Measurements from ENCODE around the gene LCN2. TPM values are rescaled to one million over a fixed set of nuclear protein-coding genes. Genes with fewer than 3 reads are reported as not detected.

LCN2 gene
- total RNA-seq (not detected), polyA plus RNA-seq (not detected), total RNA-seq (not detected)

- Mint-ChIP-seq H3K27me3 (peaks cover 0 to 4% (median 0%) of the 10 kb centered on the region in 5 donors), H3K4me1 (peaks cover 0 to 7% (median 4%) of the 10 kb centered on the region in 7 donors), H3K27ac (peak within 1 kb of the TSS in 3 of 9 donors; percentile 38 to 62 (median 40)), H3K4me3 (no peak within 1 kb of the TSS), H3K9me3 (peaks cover 0 to 2% (median 0%) of the 10 kb centered on the region in 11 donors), H3K36me3 (no peaks in the 10 kb centered on the region)
- CTCF ChIA-PET: no interaction called here
- POLR2A ChIA-PET: no interaction called here
- DNase-seq (no peak), ATAC-seq (no peak)
- Histone ChIP-seq H3K4me1 (ENCODE audit: control insufficient read depth in 2 of 2, insufficient read depth in 2 of 2, low read length in 2 of 2) (no peaks in the 10 kb centered on the region), H3K27ac (ENCODE audit: low read depth, low read length) (no peak within 1 kb of the TSS), H3K9me3 (ENCODE audit: control insufficient read depth in 2 of 3, low read length in 3 of 3) (no peaks in the 10 kb centered on the region), H3K36me3 (ENCODE audit: control insufficient read depth in 2 of 3, insufficient read depth in 3 of 3, low read length in 3 of 3) (no peaks in the 10 kb centered on the region), H3K4me3 (ENCODE audit: low read length) (no peak within 1 kb of the TSS), H3K27me3 (ENCODE audit: control insufficient read depth in 2 of 2, insufficient read depth in 2 of 2, low read length in 2 of 2) (no peaks in the 10 kb centered on the region)
- intact Hi-C loops (cut with micrococcal nuclease): no loop called here
These were observed at the start of gene LCN2 for GRCh38 chr9:128149001-128149701. Gene LCN2 (plus strand): TSS chr9:128149453. CDS start chr9:128149526, 73 bp downstream.

- Mint-ChIP-seq H3K4me1 (peaks cover 36 to 81% (median 59%) of the 10 kb centered on the region in 7 donors), H3K36me3 (peaks cover 6 to 29% (median 8%) of the 10 kb centered on the region in 5 donors), H3K27ac (peak overlapping the region in 5 of 9 donors; percentile 34 to 69 (median 52)), H3K27me3 (no peaks in the 10 kb centered on the region), H3K9me3 (no peaks in the 10 kb centered on the region), H3K4me3 (peak overlapping the region in 7 of 10 donors; percentile 9 to 68 (median 39))
- ATAC-seq (no peak), DNase-seq (no peak)
- Histone ChIP-seq H3K4me3 (ENCODE audit: low read length) (no peak overlapping the region), H3K36me3 (ENCODE audit: control insufficient read depth in 2 of 3, insufficient read depth in 3 of 3, low read length in 3 of 3) (peaks cover 5 to 36% (median 8%) of the 10 kb centered on the region in 3 experiments), H3K9me3 (ENCODE audit: control insufficient read depth in 2 of 3, low read length in 3 of 3) (no peaks in the 10 kb centered on the region), H3K27me3 (ENCODE audit: control insufficient read depth in 2 of 2, insufficient read depth in 2 of 2, low read length in 2 of 2) (no peaks in the 10 kb centered on the region), H3K27ac (ENCODE audit: low read depth, low read length) (no peak overlapping the region), H3K4me1 (ENCODE audit: control insufficient read depth in 2 of 2, insufficient read depth in 2 of 2, low read length in 2 of 2) (peaks cover 13 to 42% of the 10 kb centered on the region in 2 donors)
- ChIA-PET CTCF (interaction anchor here (0.8 to 1.5 kb wide), 4 partner anchors 8 to 145 kb away, joined by 3 to 5 read pairs (median 3); no protein-coding TSS in a partner anchor), POLR2A (interaction anchor here (0.7 to 1.2 kb wide), 2 partner anchors 16 to 32 kb away, joined by 3 to 4 read pairs; partner anchors contain the start of gene SLC25A25)
- intact Hi-C loops (cut with micrococcal nuclease): no loop called here
These were observed 49.2 kb upstream of the LCN2 start for GRCh38 chr9:128099932-128100491.

GRCh38 chr9:128100581-128100980 is 48.7 kb upstream of the LCN2 start:
- no peak overlapping the region for H3K27ac ChIP-seq (ENCODE audit: low read depth, low read length)
- no peaks in the 10 kb centered on the region for H3K9me3 ChIP-seq (ENCODE audit: control insufficient read depth in 2 of 3, low read length in 3 of 3)
- H3K4me3 ChIP-seq (ENCODE audit: low read length): no peak overlapping the region
- ATAC-seq (no peak), DNase-seq (no peak)
- H3K9me3 Mint-ChIP-seq: no peaks in the 10 kb centered on the region
- H3K4me3 Mint-ChIP-seq: peak overlapping the region in 2 of 10 donors; percentile 39 to 68
- peaks cover 36 to 76% (median 59%) of the 10 kb centered on the region in 7 donors for H3K4me1 Mint-ChIP-seq
- CTCF ChIA-PET: interaction anchor here (0.8 to 1.5 kb wide), 3 partner anchors 9 to 65 kb away, joined by 3 read pairs; no protein-coding TSS in a partner anchor
- no peaks in the 10 kb centered on the region for H3K27me3 Mint-ChIP-seq
- no peaks in the 10 kb centered on the region for H3K27me3 ChIP-seq (ENCODE audit: control insufficient read depth in 2 of 2, insufficient read depth in 2 of 2, low read length in 2 of 2)
- peaks cover 13 to 39% of the 10 kb centered on the region in 2 donors for H3K4me1 ChIP-seq (ENCODE audit: control insufficient read depth in 2 of 2, insufficient read depth in 2 of 2, low read length in 2 of 2)
- POLR2A ChIA-PET: interaction anchor here (0.7 to 0.9 kb wide), 2 partner anchors 16 to 121 kb away, joined by 3 to 4 read pairs; no protein-coding TSS in a partner anchor
- intact Hi-C loops (cut with micrococcal nuclease): no loop called here
- peaks cover 5 to 40% (median 8%) of the 10 kb centered on the region in 3 experiments for H3K36me3 ChIP-seq (ENCODE audit: control insufficient read depth in 2 of 3, insufficient read depth in 3 of 3, low read length in 3 of 3)
- peak overlapping the region in 1 of 9 donors; percentile 68 for H3K27ac Mint-ChIP-seq
- H3K36me3 Mint-ChIP-seq: peaks cover 6 to 29% (median 8%) of the 10 kb centered on the region in 5 donors

- Histone ChIP-seq H3K4me1 (ENCODE audit: control insufficient read depth in 2 of 2, insufficient read depth in 2 of 2, low read length in 2 of 2) (peaks cover 13 to 43% of the 10 kb centered on the region in 2 donors), H3K27ac (ENCODE audit: low read depth, low read length) (no peak overlapping the region), H3K9me3 (ENCODE audit: control insufficient read depth in 2 of 3, low read length in 3 of 3) (no peaks in the 10 kb centered on the region), H3K36me3 (ENCODE audit: control insufficient read depth in 2 of 3, insufficient read depth in 3 of 3, low read length in 3 of 3) (peaks cover 5 to 47% (median 13%) of the 10 kb centered on the region in 3 experiments), H3K4me3 (ENCODE audit: low read length) (no peak overlapping the region), H3K27me3 (ENCODE audit: control insufficient read depth in 2 of 2, insufficient read depth in 2 of 2, low read length in 2 of 2) (no peaks in the 10 kb centered on the region)
- H3K4me3 Mint-ChIP-seq: no peak overlapping the region
- DNase-seq (no peak), ATAC-seq (no peak)
- H3K9me3 Mint-ChIP-seq: no peaks in the 10 kb centered on the region
- H3K36me3 Mint-ChIP-seq: peaks cover 6 to 29% (median 8%) of the 10 kb centered on the region in 5 donors
- CTCF ChIA-PET: interaction anchor here (1.5 kb wide), 1 partner anchor 10 kb away, joined by 3 read pairs; no protein-coding TSS in a partner anchor
- H3K27me3 Mint-ChIP-seq: no peaks in the 10 kb centered on the region
- intact Hi-C loops (cut with micrococcal nuclease): no loop called here
- peaks cover 36 to 79% (median 59%) of the 10 kb centered on the region in 7 donors for H3K4me1 Mint-ChIP-seq
- POLR2A ChIA-PET: interaction anchor here (0.9 to 1.4 kb wide), 2 partner anchors 120 to 121 kb away, joined by 3 read pairs; no protein-coding TSS in a partner anchor
- peak overlapping the region in 2 of 9 donors; percentile 28 to 68 for H3K27ac Mint-ChIP-seq
These were observed 48.0 kb upstream of the LCN2 start for GRCh38 chr9:128101231-128101661.

GRCh38 chr9:128101690-128102089 is 47.6 kb upstream of the LCN2 start:
- H3K4me1 Mint-ChIP-seq: peaks cover 36 to 79% (median 60%) of the 10 kb centered on the region in 7 donors
- CTCF ChIA-PET: interaction anchor here (2.1 kb wide), 1 partner anchor 9 kb away, joined by 10 read pairs; no protein-coding TSS in a partner anchor
- H3K36me3 Mint-ChIP-seq: peaks cover 6 to 33% (median 11%) of the 10 kb centered on the region in 5 donors

GRCh38 chr9:128102196-128102595 is 47.1 kb upstream of the LCN2 start:
- no peaks in the 10 kb centered on the region for H3K9me3 Mint-ChIP-seq
- ChIA-PET POLR2A (interaction anchor here (1.4 kb wide), 1 partner anchor 121 kb away, joined by 3 read pairs; no protein-coding TSS in a partner anchor), CTCF (interaction anchor here (1.2 to 2.1 kb wide), 4 partner anchors 10 to 68 kb away, joined by 3 to 10 read pairs (median 4); no protein-coding TSS in a partner anchor)
- Histone ChIP-seq H3K36me3 (ENCODE audit: control insufficient read depth in 2 of 3, insufficient read depth in 3 of 3, low read length in 3 of 3) (peaks cover 5 to 53% (median 22%) of the 10 kb centered on the region in 3 experiments), H3K27me3 (ENCODE audit: control insufficient read depth in 2 of 2, insufficient read depth in 2 of 2, low read length in 2 of 2) (no peaks in the 10 kb centered on the region), H3K9me3 (ENCODE audit: control insufficient read depth in 2 of 3, low read length in 3 of 3) (no peaks in the 10 kb centered on the region), H3K4me1 (ENCODE audit: control insufficient read depth in 2 of 2, insufficient read depth in 2 of 2, low read length in 2 of 2) (peaks cover 13 to 51% of the 10 kb centered on the region in 2 donors), H3K27ac (ENCODE audit: low read depth, low read length) (no peak overlapping the region), H3K4me3 (ENCODE audit: low read length) (no peak overlapping the region)
- H3K4me3 Mint-ChIP-seq: no peak overlapping the region
- intact Hi-C loops (cut with micrococcal nuclease): loop anchor here in 1 of 2 donors (2.0 kb wide), 1 partner anchor 17 kb away; no protein-coding TSS in a partner anchor
- H3K36me3 Mint-ChIP-seq: peaks cover 6 to 34% (median 11%) of the 10 kb centered on the region in 5 donors
- ATAC-seq (no peak), DNase-seq (no peak)
- H3K4me1 Mint-ChIP-seq: peaks cover 36 to 78% (median 55%) of the 10 kb centered on the region in 7 donors
- H3K27ac Mint-ChIP-seq: peak overlapping the region in 5 of 9 donors; percentile 24 to 69 (median 33)
- H3K27me3 Mint-ChIP-seq: no peaks in the 10 kb centered on the region

More at GRCh38 chr9:128101690-128102089, 47.6 kb upstream of the LCN2 start:
- POLR2A ChIA-PET: interaction anchor here (1.4 kb wide), 1 partner anchor 120 kb away, joined by 3 read pairs; no protein-coding TSS in a partner anchor
- Mint-ChIP-seq H3K4me3 (peak overlapping the region in 1 of 10 donors; percentile 10), H3K27ac (peak overlapping the region in 6 of 9 donors; percentile 13 to 67 (median 43)), H3K27me3 (no peaks in the 10 kb centered on the region), H3K9me3 (no peaks in the 10 kb centered on the region)
- no peak overlapping the region for H3K4me3 ChIP-seq (ENCODE audit: low read length)
- no peaks in the 10 kb centered on the region for H3K27me3 ChIP-seq (ENCODE audit: control insufficient read depth in 2 of 2, insufficient read depth in 2 of 2, low read length in 2 of 2)
- DNase-seq (no peak), ATAC-seq (no peak)
- intact Hi-C loops (cut with micrococcal nuclease): loop anchor here in 1 of 2 donors (2.0 kb wide), 1 partner anchor 17 kb away; no protein-coding TSS in a partner anchor
- H3K4me1 ChIP-seq (ENCODE audit: control insufficient read depth in 2 of 2, insufficient read depth in 2 of 2, low read length in 2 of 2): peaks cover 13 to 47% of the 10 kb centered on the region in 2 donors
- peaks cover 5 to 51% (median 17%) of the 10 kb centered on the region in 3 experiments for H3K36me3 ChIP-seq (ENCODE audit: control insufficient read depth in 2 of 3, insufficient read depth in 3 of 3, low read length in 3 of 3)
- H3K27ac ChIP-seq (ENCODE audit: low read depth, low read length): no peak overlapping the region
- no peaks in the 10 kb centered on the region for H3K9me3 ChIP-seq (ENCODE audit: control insufficient read depth in 2 of 3, low read length in 3 of 3)

Data from naive thymus-derived CD4-positive, alpha-beta T cell (primary cell).